ENCODE data around the gene MYOZ2.
A peak's percentile ranks its signal among the peaks of the same experiment; 100 is the strongest.
"Not testable (repeated sequence)": the region's sequence is repeated elsewhere in the genome, so short reads cannot be mapped to it uniquely, and the experiment has no call there.

Gene MYOZ2

GRCh38 chr4:119149110-119149509 is 13.5 kb downstream of the MYOZ2 start:
- no peak overlapping the region for H3K27ac ChIP-seq (ENCODE audit: low read depth, low read length)
- H3K4me1 ChIP-seq (ENCODE audit: control insufficient read depth, insufficient read depth, low read length) = 0 out of 2 replicates have a peak, but pooled peaks cover 4% of the 10 kb centered on the region
- H3K4me3 ChIP-seq (ENCODE audit: low read depth, low read length) = no peak overlapping the region
- no peaks in the 10 kb centered on the region for H3K36me3 ChIP-seq (ENCODE audit: control insufficient read depth, insufficient read depth, low read length)
- H3K9me3 ChIP-seq (ENCODE audit: control insufficient read depth, insufficient read depth, low read length) = no peaks in the 10 kb centered on the region
- no peaks in the 10 kb centered on the region for H3K27me3 ChIP-seq (ENCODE audit: control insufficient read depth, insufficient read depth, low read length)
- H3K9ac ChIP-seq (ENCODE audit: low read depth, low read length) = peak overlapping the region; percentile 48; the same call in 1 of the 2 replicates

GRCh38 chr4:119151161-119151560 is 15.5 kb downstream of the MYOZ2 start:
- Histone ChIP-seq H3K9ac (ENCODE audit: low read depth, low read length) (no peak overlapping the region), H3K27ac (ENCODE audit: low read depth, low read length) (no peak overlapping the region), H3K9me3 (ENCODE audit: control insufficient read depth, insufficient read depth, low read length) (no peaks in the 10 kb centered on the region), H3K27me3 (ENCODE audit: control insufficient read depth, insufficient read depth, low read length) (no peaks in the 10 kb centered on the region), H3K4me1 (ENCODE audit: control insufficient read depth, insufficient read depth, low read length) (0 out of 2 replicates have a peak, but pooled peaks cover 4% of the 10 kb centered on the region), H3K4me3 (ENCODE audit: low read depth, low read length) (no peak overlapping the region), H3K36me3 (ENCODE audit: control insufficient read depth, insufficient read depth, low read length) (no peaks in the 10 kb centered on the region)

- Histone ChIP-seq H3K9ac (ENCODE audit: low read depth, low read length) (no peak overlapping the region), H3K36me3 (ENCODE audit: control insufficient read depth, insufficient read depth, low read length) (no peaks in the 10 kb centered on the region), H3K27me3 (ENCODE audit: control insufficient read depth, insufficient read depth, low read length) (no peaks in the 10 kb centered on the region), H3K4me1 (ENCODE audit: control insufficient read depth, insufficient read depth, low read length) (0 out of 2 replicates have a peak, but pooled peaks cover 4% of the 10 kb centered on the region), H3K9me3 (ENCODE audit: control insufficient read depth, insufficient read depth, low read length) (no peaks in the 10 kb centered on the region), H3K4me3 (ENCODE audit: low read depth, low read length) (no peak overlapping the region), H3K27ac (ENCODE audit: low read depth, low read length) (no peak overlapping the region)
These were observed 17.1 kb downstream of the MYOZ2 start for GRCh38 chr4:119152741-119153140.

GRCh38 chr4:119162174-119162573 is 26.5 kb downstream of the MYOZ2 start:
- Histone ChIP-seq H3K4me3 (ENCODE audit: low read depth, low read length) (no peak overlapping the region), H3K27ac (ENCODE audit: low read depth, low read length) (no peak overlapping the region), H3K9me3 (ENCODE audit: control insufficient read depth, insufficient read depth, low read length) (no peaks in the 10 kb centered on the region), H3K27me3 (ENCODE audit: control insufficient read depth, insufficient read depth, low read length) (no peaks in the 10 kb centered on the region), H3K4me1 (ENCODE audit: control insufficient read depth, insufficient read depth, low read length) (no peaks in the 10 kb centered on the region), H3K36me3 (ENCODE audit: control insufficient read depth, insufficient read depth, low read length) (no peaks in the 10 kb centered on the region), H3K9ac (ENCODE audit: low read depth, low read length) (no peak overlapping the region)

GRCh38 chr4:119165767-119166166 is 30.1 kb downstream of the MYOZ2 start:
- H3K9me3 ChIP-seq (ENCODE audit: control insufficient read depth, insufficient read depth, low read length) = no peaks in the 10 kb centered on the region
- H3K36me3 ChIP-seq (ENCODE audit: control insufficient read depth, insufficient read depth, low read length) = no peaks in the 10 kb centered on the region
- no peaks in the 10 kb centered on the region for H3K27me3 ChIP-seq (ENCODE audit: control insufficient read depth, insufficient read depth, low read length)
- no peak overlapping the region for H3K4me3 ChIP-seq (ENCODE audit: low read depth, low read length)
- no peak overlapping the region for H3K9ac ChIP-seq (ENCODE audit: low read depth, low read length)
- no peak overlapping the region for H3K27ac ChIP-seq (ENCODE audit: low read depth, low read length)
- H3K4me1 ChIP-seq (ENCODE audit: control insufficient read depth, insufficient read depth, low read length) = no peaks in the 10 kb centered on the region

GRCh38 chr4:119170195-119170594 is 34.6 kb downstream of the MYOZ2 start:
- Histone ChIP-seq H3K9me3 (ENCODE audit: control insufficient read depth, insufficient read depth, low read length) (no peaks in the 10 kb centered on the region), H3K36me3 (ENCODE audit: control insufficient read depth, insufficient read depth, low read length) (no peaks in the 10 kb centered on the region), H3K9ac (ENCODE audit: low read depth, low read length) (no peak overlapping the region), H3K4me1 (ENCODE audit: control insufficient read depth, insufficient read depth, low read length) (no peaks in the 10 kb centered on the region), H3K27ac (ENCODE audit: low read depth, low read length) (no peak overlapping the region), H3K4me3 (ENCODE audit: low read depth, low read length) (no peak overlapping the region), H3K27me3 (ENCODE audit: control insufficient read depth, insufficient read depth, low read length) (no peaks in the 10 kb centered on the region)

- Histone ChIP-seq H3K27ac (ENCODE audit: low read depth, low read length) (no peak overlapping the region), H3K4me1 (ENCODE audit: control insufficient read depth, insufficient read depth, low read length) (no peaks in the 10 kb centered on the region), H3K9me3 (ENCODE audit: control insufficient read depth, insufficient read depth, low read length) (no peaks in the 10 kb centered on the region), H3K27me3 (ENCODE audit: control insufficient read depth, insufficient read depth, low read length) (no peaks in the 10 kb centered on the region), H3K36me3 (ENCODE audit: control insufficient read depth, insufficient read depth, low read length) (no peaks in the 10 kb centered on the region), H3K4me3 (ENCODE audit: low read depth, low read length) (no peak overlapping the region), H3K9ac (ENCODE audit: low read depth, low read length) (no peak overlapping the region)
These were observed 36.6 kb downstream of the MYOZ2 start for GRCh38 chr4:119172223-119172622.

GRCh38 chr4:119173729-119174361 is 38.2 kb downstream of the MYOZ2 start:
- not testable (repeated sequence) for H3K27ac ChIP-seq (ENCODE audit: low read depth, low read length); H3K9ac ChIP-seq (ENCODE audit: low read depth, low read length); H3K4me1 ChIP-seq (ENCODE audit: control insufficient read depth, insufficient read depth, low read length); H3K4me3 ChIP-seq (ENCODE audit: low read depth, low read length); H3K36me3 ChIP-seq (ENCODE audit: control insufficient read depth, insufficient read depth, low read length); H3K27me3 ChIP-seq (ENCODE audit: control insufficient read depth, insufficient read depth, low read length); H3K9me3 ChIP-seq (ENCODE audit: control insufficient read depth, insufficient read depth, low read length)

GRCh38 chr4:119179011-119179410 is 43.4 kb downstream of the MYOZ2 start:
- Histone ChIP-seq H3K36me3 (ENCODE audit: control insufficient read depth, insufficient read depth, low read length) (no peaks in the 10 kb centered on the region), H3K27me3 (ENCODE audit: control insufficient read depth, insufficient read depth, low read length) (no peaks in the 10 kb centered on the region), H3K9ac (ENCODE audit: low read depth, low read length) (no peak overlapping the region), H3K9me3 (ENCODE audit: control insufficient read depth, insufficient read depth, low read length) (no peaks in the 10 kb centered on the region), H3K27ac (ENCODE audit: low read depth, low read length) (no peak overlapping the region), H3K4me3 (ENCODE audit: low read depth, low read length) (no peak overlapping the region), H3K4me1 (ENCODE audit: control insufficient read depth, insufficient read depth, low read length) (no peaks in the 10 kb centered on the region)

- Histone ChIP-seq H3K27me3 (ENCODE audit: control insufficient read depth, insufficient read depth, low read length) (no peaks in the 10 kb centered on the region), H3K9me3 (ENCODE audit: control insufficient read depth, insufficient read depth, low read length) (no peaks in the 10 kb centered on the region), H3K27ac (ENCODE audit: low read depth, low read length) (no peak overlapping the region), H3K36me3 (ENCODE audit: control insufficient read depth, insufficient read depth, low read length) (no peaks in the 10 kb centered on the region), H3K9ac (ENCODE audit: low read depth, low read length) (no peak overlapping the region), H3K4me3 (ENCODE audit: low read depth, low read length) (no peak overlapping the region), H3K4me1 (ENCODE audit: control insufficient read depth, insufficient read depth, low read length) (no peaks in the 10 kb centered on the region)
These were observed 48.5 kb downstream of the MYOZ2 start for GRCh38 chr4:119184128-119184527.

GRCh38 chr4:119189638-119190037 is 54.0 kb downstream of the MYOZ2 start:
- no peaks in the 10 kb centered on the region for H3K36me3 ChIP-seq (ENCODE audit: control insufficient read depth, insufficient read depth, low read length)
- H3K27ac ChIP-seq (ENCODE audit: low read depth, low read length) = no peak overlapping the region
- no peak overlapping the region for H3K9ac ChIP-seq (ENCODE audit: low read depth, low read length)
- no peaks in the 10 kb centered on the region for H3K9me3 ChIP-seq (ENCODE audit: control insufficient read depth, insufficient read depth, low read length)
- H3K4me3 ChIP-seq (ENCODE audit: low read depth, low read length) = no peak overlapping the region
- H3K27me3 ChIP-seq (ENCODE audit: control insufficient read depth, insufficient read depth, low read length) = no peaks in the 10 kb centered on the region
- no peaks in the 10 kb centered on the region for H3K4me1 ChIP-seq (ENCODE audit: control insufficient read depth, insufficient read depth, low read length)

Measured in HUES48 (cell line).